H1 (cell line): ENCODE results near the gene DLAT. TPM values are rescaled to one million over a fixed set of nuclear protein-coding genes. Genes with fewer than 3 reads are reported as not detected.

Experiments
- ATF3 ChIP-seq: IDR thresholded peaks from 2 replicates; pipeline ENCODE4 v1.6.1; 2011; ENCODE audit warnings: low read depth, mild to moderate bottlenecking, low read length; ENCODE audit not compliant: insufficient read depth
- BACH1 ChIP-seq: IDR thresholded peaks from 2 replicates; pipeline ENCODE4 v1.6.1; 2012; ENCODE audit warnings: low read length, improper control_type of control experiment
- CHD7 ChIP-seq: fragments of 300-600 bp; sonication (generic); IDR thresholded peaks from 2 replicates; pipeline ENCODE4 v1.7.1; 2012; ENCODE audit warnings: low read length, moderate library complexity, mild to moderate bottlenecking, inconsistent platforms; ENCODE audit not compliant: insufficient replicate concordance
- FOSL1 ChIP-seq: IDR thresholded peaks from 2 replicates; pipeline ENCODE4 v1.6.1; 2011; ENCODE audit warnings: mild to moderate bottlenecking, low read depth, low read length, moderate library complexity; ENCODE audit not compliant: insufficient read depth
- JUN ChIP-seq: IDR thresholded peaks from 2 replicates; pipeline ENCODE4 v1.6.1; 2011; ENCODE audit warnings: low read depth, mild to moderate bottlenecking, improper control_type of control experiment, low read length
- KDM5A ChIP-seq: fragments of 200-600 bp; IDR thresholded peaks from 2 replicates; pipeline ENCODE4 v1.7.1; 2012; ENCODE audit warnings: mild to moderate bottlenecking, low read length, inconsistent platforms, mixed read lengths
- NRF1 ChIP-seq: IDR thresholded peaks from 2 replicates; pipeline ENCODE4 v1.6.1; 2011; ENCODE audit warnings: mild to moderate bottlenecking, low read depth, low read length, improper control_type of control experiment
- RAD21 ChIP-seq, 2 experiments: IDR thresholded peaks in 1 of 2; conservative IDR thresholded peaks in 1 of 2; 2 replicates each; pipeline ENCODE4 v1.6.1; 2011; ENCODE audit warnings: low read depth in 2 of 2, low read length in 2 of 2, improper control_type of control experiment in 1 of 2, inconsistent platforms in 1 of 2, mild to moderate bottlenecking in 1 of 2, moderate library complexity in 1 of 2
- polyA plus RNA-seq, 7 experiments: library from polyadenylated mRNA; depleted of rRNA in 3 of 7; stranded (reverse) in 5 of 7; unstranded in 2 of 7; fragments of >200 nt in 5 of 7; fragments of 200-250 nt in 2 of 7; gene quantifications; 1 replicate in 5 of 7; 2 replicates in 1 of 7; 4 replicates in 1 of 7; pipeline versions ENCODE4 v1.2.1 to v1.2.3, GENCODE V29; 2011 to 2013; ENCODE audit warnings: missing spikeins in 2 of 7, mixed read lengths in 2 of 7
- total RNA-seq: library from RNA; stranded (reverse); fragmentation: NEBNext Ultra II Directional; extraction: Animal tissue kit (Norgen Biotek cat#: 25700); gene quantifications from 2 replicates; pipeline ENCODE4 v1.2.1, GENCODE V29; 2021

The DLAT gene
- total and polyA plus RNA-seq, 2 of the 8 experiments (the other 6 are each of a cell fraction or from before 2014, with no cell fraction given), result 23.1 to 66.2 TPM

- no peak for TF ChIP-seq CHD7
- no peak for TF ChIP-seq BACH1
- peak; percentile 46; the same call in 1 of the 2 replicates for TF ChIP-seq NRF1
- no peak for TF ChIP-seq ATF3
- TF ChIP-seq FOSL1, result no peak
- no peak for TF ChIP-seq JUN
- TF ChIP-seq RAD21 (IDR thresholded peaks at IDR 0.05 in 1 of 2, conservative IDR thresholded peaks at IDR 0.05 in 1 of 2; ENCODE audit: low read depth in 2 of 2, low read length in 2 of 2), result no peak; a peak in 1 of 4 replicates
- TF ChIP-seq KDM5A, result no peak
Measured at GRCh38 chr11:111978028-111978771, 47.0 kb upstream of the DLAT start (continued).
